Right lobe of liver (tissue), 6 donors: ENCODE measurements around the gene PDE1C. TPM values are rescaled to one million over a fixed set of nuclear protein-coding genes. Genes with fewer than 3 reads are reported as not detected.

Experiments
- ATAC-seq, 4 donors: fragments of 200-7000 bp; cut with Tn5 transposase; one replicate each; pipeline ENCODE4 v1.9.1; 2020; ENCODE audit warnings: mild to moderate bottlenecking in 4 of 4, moderate library complexity in 4 of 4
- DNase-seq, 3 donors: peaks; one replicate each; pipeline ENCODE4 v3.0.0-alpha.2; 2020
- H3K27ac ChIP-seq, 3 donors: fragments of 200-600 bp; one replicate each; pipeline ENCODE4 v1.8.0; 2022
- H3K27me3 ChIP-seq, 2 donors: fragments of 200-600 bp; one replicate each; pipeline ENCODE4 v1.8.0; 2022
- H3K36me3 ChIP-seq, 4 donors: fragments of 200-600 bp; sonication (generic) in 1 of 4; one replicate each; pipeline versions ENCODE4 v1.5.1 to v1.8.0; 2017 to 2022; ENCODE audit warnings: control low read depth in 1 of 4
- H3K4me1 ChIP-seq, 4 donors: fragments of 200-600 bp; sonication (generic) in 1 of 4; one replicate each; pipeline versions ENCODE4 v1.5.1 to v1.8.0; 2017 to 2022; ENCODE audit warnings: control low read depth in 1 of 4
- H3K4me3 ChIP-seq, 3 donors: fragments of 200-600 bp; one replicate each; pipeline ENCODE4 v1.8.0; 2022
- H3K9me3 ChIP-seq, 4 donors: fragments of 200-600 bp; sonication (generic) in 1 of 4; one replicate each; pipeline versions ENCODE4 v1.5.1 to v1.8.0; 2017 to 2022; ENCODE audit warnings: control low read depth in 1 of 4
- POLR2A ChIP-seq: fragments of 450-650 bp; IDR thresholded peaks from one replicate; pipeline ENCODE4 v1.6.1; 2017; ENCODE audit warnings: antibody characterized with exemption, mild to moderate bottlenecking
- WGBS: methylation state at CpG from one replicate; pipeline ENCODE4 v1.1.6; 2018; ENCODE audit warnings: low coverage, low lambda C conversion rate; ENCODE audit not compliant: insufficient coverage; ENCODE audit errors: missing lambda C conversion rate; 5-methylcytosine and 5-hydroxymethylcytosine counted together
- intact Hi-C, 2 donors: fragments of 100-400 bp; cut with DNase I; formaldehyde crosslinking; loops; one replicate each; pipeline versions ENCODE4 v1.11.2 to v1.14.1; 2022
- total RNA-seq, 6 experiments: library from RNA; depleted of rRNA in 2 of 6; stranded (reverse); fragments of >200 nt in 2 of 6; fragmentation: NEBNext Ultra II Directional in 3 of 6; extraction: Animal tissue kit (Norgen Biotek cat#: 25700) in 3 of 6; gene quantifications; one replicate each; pipeline versions ENCODE4 v1.1.0 to v1.2.4, GENCODE V29; 2016 to 2023
- TF ChIP-seq, protein P1 (sequence below), 4 donors: fragments of 200-600 bp in 3 of 4; fragments of 450-650 bp in 1 of 4; IDR thresholded peaks; one replicate each; pipeline versions ENCODE4 v1.5.1 to v1.8.0; 2016 to 2022; ENCODE audit warnings: antibody characterized with exemption in 4 of 4, mild to moderate bottlenecking in 2 of 4
- donor health status: DM: no; HTN: yes; CAD: no.
- donor health status: DM: no; HTN: no; CAD: no.
- donor health status: DM: no; HTN: no; CAD: no.
- donor health status: DM: no; HTN: yes; CAD: no.
- donor health status: DM: no; HTN: yes; CAD: no.

The PDE1C gene
- total RNA-seq, 6 experiments from 2014 or later: 0.02 TPM; not detected in 5

DNA sequence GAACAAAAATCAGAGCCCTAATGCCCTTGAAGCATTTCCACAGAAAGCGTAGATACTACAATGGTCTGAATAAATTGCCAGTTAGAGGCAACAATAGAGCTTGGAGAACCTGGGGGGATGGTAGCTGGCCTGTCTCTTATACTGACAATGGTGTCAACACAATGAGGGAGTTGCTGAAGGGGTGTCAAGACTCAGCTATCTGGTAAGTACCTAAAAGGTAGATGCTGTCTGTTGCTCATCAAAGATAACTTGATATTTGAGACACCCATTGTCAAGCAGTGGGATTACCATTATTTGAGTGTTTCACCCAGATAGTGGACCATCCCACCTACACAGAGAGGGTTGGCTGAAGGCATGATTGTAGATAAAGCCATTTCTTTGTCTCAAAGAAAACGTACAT lies 72.8 kb downstream of the PDE1C start:
- H3K4me1 ChIP-seq: no peaks in the 10 kb centered on the region
- TF ChIP-seq, protein P1, sequence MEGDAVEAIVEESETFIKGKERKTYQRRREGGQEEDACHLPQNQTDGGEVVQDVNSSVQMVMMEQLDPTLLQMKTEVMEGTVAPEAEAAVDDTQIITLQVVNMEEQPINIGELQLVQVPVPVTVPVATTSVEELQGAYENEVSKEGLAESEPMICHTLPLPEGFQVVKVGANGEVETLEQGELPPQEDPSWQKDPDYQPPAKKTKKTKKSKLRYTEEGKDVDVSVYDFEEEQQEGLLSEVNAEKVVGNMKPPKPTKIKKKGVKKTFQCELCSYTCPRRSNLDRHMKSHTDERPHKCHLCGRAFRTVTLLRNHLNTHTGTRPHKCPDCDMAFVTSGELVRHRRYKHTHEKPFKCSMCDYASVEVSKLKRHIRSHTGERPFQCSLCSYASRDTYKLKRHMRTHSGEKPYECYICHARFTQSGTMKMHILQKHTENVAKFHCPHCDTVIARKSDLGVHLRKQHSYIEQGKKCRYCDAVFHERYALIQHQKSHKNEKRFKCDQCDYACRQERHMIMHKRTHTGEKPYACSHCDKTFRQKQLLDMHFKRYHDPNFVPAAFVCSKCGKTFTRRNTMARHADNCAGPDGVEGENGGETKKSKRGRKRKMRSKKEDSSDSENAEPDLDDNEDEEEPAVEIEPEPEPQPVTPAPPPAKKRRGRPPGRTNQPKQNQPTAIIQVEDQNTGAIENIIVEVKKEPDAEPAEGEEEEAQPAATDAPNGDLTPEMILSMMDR (IDR thresholded peaks at IDR 0.05): no peak
- TF ChIP-seq POLR2A: no peak
- no peaks in the 10 kb centered on the region for H3K27me3 ChIP-seq
- no peak for DNase-seq
- no peak for ATAC-seq
- no peak overlapping the region for H3K4me3 ChIP-seq
- no peaks in the 10 kb centered on the region for H3K9me3 ChIP-seq
- 36% methylated on average over 2 of the region's 2 CpGs for WGBS
- intact Hi-C loops: no loop called here
- no peaks in the 10 kb centered on the region for H3K36me3 ChIP-seq
- no peak overlapping the region for H3K27ac ChIP-seq

- no peak for DNase-seq
- Histone ChIP-seq H3K4me1 (no peaks in the 10 kb centered on the region), H3K27ac (no peak overlapping the region), H3K9me3 (no peaks in the 10 kb centered on the region), H3K36me3 (no peaks in the 10 kb centered on the region), H3K4me3 (no peak overlapping the region), H3K27me3 (no peaks in the 10 kb centered on the region)
- TF ChIP-seq, protein P1 (IDR thresholded peaks at IDR 0.05): no peak
- no peak for TF ChIP-seq POLR2A
- no peak for ATAC-seq
- intact Hi-C loops: no loop called here
- 71% methylated on average over 2 of the region's 2 CpGs for WGBS
These were observed 75.1 kb downstream of the PDE1C start for GRCh38 chr7:31995134-31995533.

GRCh38 chr7:31991846-31992245 lies 78.4 kb downstream of the PDE1C start:
- H3K27me3 ChIP-seq: no peaks in the 10 kb centered on the region
- 52% methylated on average over 2 of the region's 3 CpGs for WGBS
- intact Hi-C loops: no loop called here
- ATAC-seq (no peak), DNase-seq (no peak)
- H3K4me3 ChIP-seq: no peak overlapping the region
- no peaks in the 10 kb centered on the region for H3K36me3 ChIP-seq
- H3K9me3 ChIP-seq: no peaks in the 10 kb centered on the region
- no peak overlapping the region for H3K27ac ChIP-seq
- TF ChIP-seq POLR2A: no peak
- TF ChIP-seq, protein P1 (IDR thresholded peaks at IDR 0.05): no peak
- H3K4me1 ChIP-seq: no peaks in the 10 kb centered on the region

DNA sequence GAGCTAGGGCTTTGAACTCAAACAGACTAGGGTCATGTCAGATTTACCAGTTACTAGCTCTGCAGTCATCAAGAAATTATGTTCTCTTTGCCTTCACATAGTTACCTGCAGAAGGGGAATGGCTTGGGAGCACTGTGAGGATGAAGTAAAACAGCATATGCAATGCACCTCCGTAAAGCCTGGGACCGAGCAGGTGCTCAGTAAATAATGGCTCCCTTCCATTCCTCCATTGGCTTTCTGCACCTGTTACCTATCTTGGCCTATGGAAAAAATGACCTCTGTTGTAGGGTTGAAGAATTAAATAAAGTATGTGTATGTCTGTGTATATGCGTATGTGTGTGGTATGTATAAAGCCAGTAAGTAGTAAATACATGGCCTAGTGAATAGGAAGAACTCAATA lies 78.8 kb downstream of the PDE1C start:
- H3K4me3 ChIP-seq: no peak overlapping the region
- intact Hi-C loops: no loop called here
- H3K9me3 ChIP-seq: no peaks in the 10 kb centered on the region
- DNase-seq (no peak), ATAC-seq (no peak)
- H3K4me1 ChIP-seq: no peaks in the 10 kb centered on the region
- TF ChIP-seq POLR2A: no peak
- TF ChIP-seq, protein P1 (IDR thresholded peaks at IDR 0.05): no peak
- no peaks in the 10 kb centered on the region for H3K36me3 ChIP-seq
- WGBS: 93% methylated on average over 3 of the region's 3 CpGs
- H3K27me3 ChIP-seq: no peaks in the 10 kb centered on the region
- H3K27ac ChIP-seq: no peak overlapping the region

- 27% methylated on average over 5 of the region's 5 CpGs for WGBS
- ATAC-seq: no peak
- H3K36me3 ChIP-seq: no peaks in the 10 kb centered on the region
- no peak overlapping the region for H3K4me3 ChIP-seq
- intact Hi-C loops: no loop called here
- H3K27ac ChIP-seq: no peak overlapping the region
- no peaks in the 10 kb centered on the region for H3K9me3 ChIP-seq
- H3K4me1 ChIP-seq: no peaks in the 10 kb centered on the region
- no peak for DNase-seq
- H3K27me3 ChIP-seq: no peaks in the 10 kb centered on the region
- TF ChIP-seq, protein P1 (IDR thresholded peaks at IDR 0.05): no peak
- no peak for TF ChIP-seq POLR2A
These were observed 83.2 kb downstream of the PDE1C start for GRCh38 chr7:31986878-31987518.
